Measurements from ENCODE around the gene SCMH1.

SCMH1 gene

GRCh38 chr1:40980453-40981121 lies 261.5 kb downstream of the SCMH1 start:
- DNase-seq (ENCODE audit: low read depth in 1 of 2, low spot score in 1 of 2): peak; percentile 30 to 31

- DNase-seq (ENCODE audit: low read depth in 1 of 2, low spot score in 1 of 2): no peak
These were observed 262.0 kb downstream of the SCMH1 start for GRCh38 chr1:40980068-40980452.

DNA sequence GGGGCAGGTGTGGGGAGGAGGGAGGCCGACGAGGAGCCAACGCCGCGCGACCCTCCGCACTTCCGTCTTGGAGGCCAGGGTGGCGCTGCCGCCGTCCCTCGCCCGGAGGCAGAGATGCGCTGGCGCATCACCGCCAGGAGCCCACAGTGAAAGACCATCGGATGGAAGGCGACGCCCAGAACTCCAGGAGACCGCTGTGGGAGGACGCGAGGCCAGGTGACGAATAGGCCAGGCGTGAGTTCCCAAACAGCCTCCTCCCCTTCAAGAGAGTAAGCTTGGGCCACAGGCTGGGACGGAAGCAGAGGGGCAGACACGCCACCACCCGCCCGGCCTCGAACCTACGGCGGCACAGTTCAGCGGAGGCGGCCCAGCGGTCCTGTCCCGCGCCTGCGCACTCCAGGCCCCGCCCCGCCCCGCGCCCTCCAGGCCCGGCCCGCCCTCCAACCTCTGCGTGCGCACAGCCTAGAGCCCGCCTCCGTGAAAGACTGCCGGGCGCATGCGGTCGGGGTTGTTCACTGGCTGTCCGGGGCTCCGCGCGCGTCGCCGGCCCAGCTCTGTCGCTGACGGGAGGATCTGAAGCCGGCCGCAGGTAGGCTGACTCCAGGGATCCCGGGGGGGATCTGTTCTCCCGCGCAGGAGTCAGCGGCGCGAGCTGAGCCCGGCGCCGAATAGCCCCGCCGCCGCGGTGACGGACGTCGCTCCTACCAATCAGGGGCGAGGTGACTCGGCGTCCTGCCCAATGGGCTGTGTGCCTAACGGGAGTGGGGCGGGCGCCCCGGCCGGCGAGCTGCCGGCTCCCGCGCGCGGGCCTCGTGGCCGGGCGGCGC lies 262.7 kb downstream of the SCMH1 start, which contains the start of gene CTPS1:
TSS of gene CTPS1 (plus strand) at position 456 of the 827 bp plus-strand sequence. CDS start 3,595 bp downstream, outside the sequence.
- DNase-seq (ENCODE audit: low read depth in 1 of 2, low spot score in 1 of 2): peak; percentile 92 to 95

GRCh38 chr1:40978886-40979240 lies 263.2 kb downstream of the SCMH1 start:
- DNase-seq (ENCODE audit: low read depth in 1 of 2, low spot score in 1 of 2): no peak

GRCh38 chr1:40977716-40978115 lies 264.4 kb downstream of the SCMH1 start:
- DNase-seq (ENCODE audit: low read depth in 1 of 2, low spot score in 1 of 2): no peak

All from activated CD4-positive, alpha-beta T cell treated with anti-CD3 and anti-CD28 coated beads, Interleukin-2, amount 50 U/mL, for 24 hours (primary cell).